ENCODE data around the gene ABCB1. TPM values are rescaled to one million over a fixed set of nuclear protein-coding genes. Genes with fewer than 3 reads are reported as not detected.

Gene ABCB1
- total and polyA plus RNA-seq, 2 donors (not counting 3 experiments of a cell fraction or from before 2014, with no cell fraction given): 7.1 to 7.5 TPM

- Histone ChIP-seq H3K9ac (replicated peaks; ENCODE audit: extremely low read depth, insufficient read depth, low read length) (no peak overlapping the region), H2AFZ (ENCODE audit: low read depth, low read length) (no peak overlapping the region), H4K20me1 (replicated peaks; ENCODE audit: control insufficient read depth, extremely low read depth, insufficient read depth, low read length) (no peaks in the 10 kb centered on the region), H3K36me3 (ENCODE audit: control insufficient read depth in 2 of 2, extremely low read depth in 1 of 2, insufficient read depth in 2 of 2, low read length in 2 of 2) (no peaks in the 10 kb centered on the region), H3K4me1 (ENCODE audit: control insufficient read depth, extremely low read depth, insufficient read depth, low read length) (no peaks in the 10 kb centered on the region), H3K79me2 (ENCODE audit: control insufficient read depth, insufficient read depth, low read length) (no peaks in the 10 kb centered on the region), H3K4me2 (ENCODE audit: insufficient read depth, low read length) (no peak overlapping the region), H3K4me3 (replicated peaks in 1 of 3; ENCODE audit: insufficient read depth in 1 of 3, low read depth in 1 of 3, low read length in 3 of 3) (no peak overlapping the region), H3K27ac (ENCODE audit: insufficient read depth, low read depth, low read length) (no peak overlapping the region), H3K9me3 (replicated peaks; ENCODE audit: control insufficient read depth, insufficient read depth, low read length) (no peaks in the 10 kb centered on the region), H3K27me3 (ENCODE audit: control insufficient read depth in 2 of 2, insufficient read depth in 2 of 2, low read length in 2 of 2) (peaks cover 0 to 2% of the 10 kb centered on the region in 2 experiments), H3K9me1 (replicated peaks; ENCODE audit: control insufficient read depth, extremely low read depth, insufficient read depth, low read length) (no peaks in the 10 kb centered on the region)
- intact Hi-C loops (cut with micrococcal nuclease): no loop called here
- dilution Hi-C loops (cut with MboI; ENCODE audit: extremely low pct_ligation_motif_present, low sequenced_read_pairs): no loop called here
- no peak for FAIRE-seq
- DNase-seq (ENCODE audit: low read depth, low spot score): no peak
- POLR2A ChIA-PET: no interaction called here
- CTCF ChIA-PET: interaction anchor here (1.8 kb wide), 1 partner anchor 16 kb away, joined by 4 read pairs; no protein-coding TSS in a partner anchor
- BruUV-seq (replicated peaks): no TSS peak
- TF ChIP-seq GATA2 (IDR thresholded peaks at IDR 0.05; ENCODE audit: insufficient read depth, insufficient read length, low read depth, low read length) (no peak), CTCF (IDR thresholded peaks at IDR 0.05; ENCODE audit: extremely low read depth in 1 of 2, insufficient read depth in 1 of 2, low read depth in 1 of 2, low read length in 2 of 2) (no peak), JUN (IDR thresholded peaks at IDR 0.05; ENCODE audit: borderline replicate concordance, insufficient read depth, insufficient read length, low read depth) (no peak), FOS (IDR thresholded peaks at IDR 0.05; ENCODE audit: borderline replicate concordance, insufficient read depth, low read length) (no peak), POLR2A (IDR thresholded peaks at IDR 0.05; ENCODE audit: low read depth, low read length) (no peak), MAX (IDR thresholded peaks at IDR 0.05; ENCODE audit: insufficient read depth, insufficient read length) (no peak), EZH2 (IDR thresholded peaks at IDR 0.05; ENCODE audit: borderline replicate concordance, low read depth, low read length, severe bottlenecking) (no peak), MYC (IDR thresholded peaks at IDR 0.05; ENCODE audit: low read depth, low read length) (no peak), POLR2AphosphoS5 (IDR thresholded peaks at IDR 0.05; ENCODE audit: insufficient read depth, low read depth, low read length) (no peak)
Measured at GRCh38 chr7:87538052-87538451, 62.6 kb downstream of the ABCB1 start.
